SK-N-SH (cell line): Measurements from ENCODE around the gene USP19. TPM values are rescaled to one million over a fixed set of nuclear protein-coding genes. Genes with fewer than 3 reads are reported as not detected.

Source experiments
- CTCF ChIA-PET: fragments of 300-600, 350-600 bp; formaldehyde crosslinking; extraction: SDS; loops from one replicate; lab custom pipeline; 2021; lab: Yijun Ruan, JAX
- POLR2A ChIA-PET: fragments of 350-600 bp; sonication (Branson Sonifier 250); formaldehyde crosslinking; extraction: SDS; loops from one replicate; lab custom pipeline; 2020; ENCODE audit warnings: antibody characterized with exemption, inconsistent platforms; lab: Yijun Ruan, JAX
- DNase-seq: peaks from one replicate; pipeline ENCODE4 v3.0.0; 2012
- H2AFZ ChIP-seq: fragments of 200-600 bp; sonication (generic); 2 replicates; pipeline ENCODE4 v1.8.1; 2016; ENCODE audit warnings: antibody characterized with exemption, mild to moderate bottlenecking, low read depth
- H3F3A ChIP-seq: fragments of 200-600 bp; sonication (generic); replicated peaks from 2 replicates; pipeline ENCODE3; 2016; ENCODE audit warnings: antibody characterized with exemption, mild to moderate bottlenecking; ENCODE audit not compliant: insufficient read depth
- H3K27ac ChIP-seq, 2 experiments: fragments of 200-500 bp in 1 of 2; fragments of 200-600 bp in 1 of 2; sonication (Bioruptor generic) in 1 of 2; sonication (generic), shearing (Covaris generic) in 1 of 2; 2 replicates each; pipeline versions ENCODE4 v1.5.1 to v1.6.1; 2014 to 2016; ENCODE audit warnings: low read depth in 2 of 2, inconsistent platforms in 1 of 2, low read length in 1 of 2, mild to moderate bottlenecking in 1 of 2, mixed read lengths in 1 of 2
- H3K27me3 ChIP-seq: fragments of 200-600 bp; sonication (generic), shearing (Covaris generic); 2 replicates; pipeline ENCODE4 v1.6.1; 2016; ENCODE audit warnings: mixed run types; ENCODE audit not compliant: insufficient read depth
- H3K36me3 ChIP-seq, 2 experiments: fragments of 200-500 bp in 1 of 2; fragments of 200-600 bp in 1 of 2; sonication (Bioruptor generic) in 1 of 2; sonication (generic) in 1 of 2; replicated peaks in 1 of 2; 2 replicates each; pipeline versions ENCODE3 to v1.5.1; 2014 to 2016; ENCODE audit warnings: low read length in 1 of 2, mild to moderate bottlenecking in 1 of 2; ENCODE audit not compliant: insufficient read depth in 2 of 2, control insufficient read depth in 1 of 2
- H3K4me1 ChIP-seq, 2 experiments: fragments of 200-500 bp in 1 of 2; fragments of 200-600 bp in 1 of 2; sonication (Bioruptor generic) in 1 of 2; sonication (generic), shearing (Covaris generic) in 1 of 2; 2 replicates each; pipeline versions ENCODE4 v1.5.1 to v1.6.1; 2014 to 2016; ENCODE audit warnings: low read depth in 1 of 2, low read length in 1 of 2, mixed run types in 1 of 2; ENCODE audit not compliant: insufficient read depth in 2 of 2, control insufficient read depth in 1 of 2
- H3K4me2 ChIP-seq: fragments of 200-600 bp; sonication (generic), shearing (Covaris generic); 2 replicates; pipeline ENCODE4 v1.6.1; 2017; ENCODE audit warnings: mixed run types
- H3K4me3 ChIP-seq, 2 experiments: fragments of 200-500 bp in 1 of 2; fragments of 200-600 bp in 1 of 2; sonication (Bioruptor generic) in 1 of 2; sonication (generic), shearing (Covaris generic) in 1 of 2; 2 replicates each; pipeline versions ENCODE4 v1.5.1 to v1.8.1; 2014 to 2016; ENCODE audit warnings: low read depth in 2 of 2, inconsistent platforms in 1 of 2, low read length in 1 of 2, mild to moderate bottlenecking in 1 of 2, mixed read lengths in 1 of 2, moderate library complexity in 1 of 2
- H3K79me2 ChIP-seq: fragments of 200-600 bp; sonication (generic); 2 replicates; pipeline ENCODE4 v1.8.1; 2017; ENCODE audit warnings: mild to moderate bottlenecking; ENCODE audit not compliant: insufficient read depth
- H3K9ac ChIP-seq: fragments of 200-600 bp; sonication (generic); 2 replicates; pipeline ENCODE4 v1.6.1; 2017; ENCODE audit warnings: mixed run types
- H3K9me2 ChIP-seq: fragments of 200-600 bp; sonication (generic); 2 replicates; pipeline ENCODE4 v1.6.1; 2017; ENCODE audit warnings: mixed run types
- H3K9me3 ChIP-seq: fragments of 200-600 bp; sonication (generic); 2 replicates; pipeline ENCODE4 v1.6.1; 2017; ENCODE audit warnings: mixed run types, mild to moderate bottlenecking, moderate library complexity
- H4K20me1 ChIP-seq: fragments of 200-600 bp; sonication (generic); 2 replicates; pipeline ENCODE4 v1.6.1; 2017; ENCODE audit warnings: mild to moderate bottlenecking, mixed run types; ENCODE audit not compliant: insufficient read depth
- FOSL2 ChIP-seq: IDR thresholded peaks from 2 replicates; pipeline ENCODE4 v1.4.0; 2012; ENCODE audit warnings: low read depth, mild to moderate bottlenecking, moderate library complexity, borderline replicate concordance
- FOXJ3 ChIP-seq: sonication (generic); formaldehyde crosslinking; IDR thresholded peaks from 2 replicates; pipeline ENCODE4 v1.5.1; 2020; ENCODE audit warnings: mild to moderate bottlenecking, missing genetic modification reagents
- FOXM1 ChIP-seq: IDR thresholded peaks from 2 replicates; pipeline ENCODE4 v1.4.0; 2012; ENCODE audit warnings: low read depth, mild to moderate bottlenecking
- JUND ChIP-seq: IDR thresholded peaks from 2 replicates; pipeline ENCODE4 v1.4.0; 2012
- MEF2A ChIP-seq: IDR thresholded peaks from 2 replicates; pipeline ENCODE4 v1.4.0; 2012; ENCODE audit warnings: low read depth, borderline replicate concordance
- MXI1 ChIP-seq: IDR thresholded peaks from 2 replicates; pipeline ENCODE4 v1.6.1; 2012; ENCODE audit warnings: mild to moderate bottlenecking, low read depth, low read length, improper control_type of control experiment
- NFIC ChIP-seq: IDR thresholded peaks from 2 replicates; pipeline ENCODE4 v1.4.0; 2012; ENCODE audit warnings: borderline replicate concordance
- NRF1 ChIP-seq: IDR thresholded peaks from 2 replicates; pipeline ENCODE4 v1.6.1; 2012; ENCODE audit warnings: low read depth, mild to moderate bottlenecking, low read length
- RAD21 ChIP-seq: IDR thresholded peaks from 2 replicates; pipeline ENCODE4 v1.6.1; 2012; ENCODE audit warnings: mild to moderate bottlenecking, low read length
- RCOR1 ChIP-seq: fragments of 150-350 bp; IDR thresholded peaks from 2 replicates; pipeline ENCODE4 v1.6.1; 2017; ENCODE audit warnings: antibody characterized with exemption, low read length
- RFX5 ChIP-seq: IDR thresholded peaks from 2 replicates; pipeline ENCODE4 v1.6.1; 2012; ENCODE audit warnings: mild to moderate bottlenecking, improper control_type of control experiment, low read length
- RXRA ChIP-seq: IDR thresholded peaks from 2 replicates; pipeline ENCODE4 v1.4.0; 2012; ENCODE audit warnings: low read depth, mild to moderate bottlenecking, borderline replicate concordance
- SIN3A ChIP-seq: IDR thresholded peaks from 2 replicates; pipeline ENCODE4 v1.6.1; 2012; ENCODE audit warnings: low read depth, mild to moderate bottlenecking, low read length, moderate library complexity, borderline replicate concordance
- SMC3 ChIP-seq: IDR thresholded peaks from 2 replicates; pipeline ENCODE4 v1.6.1; 2012; ENCODE audit warnings: low read depth, low read length, improper control_type of control experiment
- TAF1 ChIP-seq: IDR thresholded peaks from 2 replicates; pipeline ENCODE4 v1.6.1; 2012; ENCODE audit warnings: low read depth, mild to moderate bottlenecking, low read length, moderate library complexity, borderline replicate concordance
- TCF12 ChIP-seq: IDR thresholded peaks from 2 replicates; pipeline ENCODE4 v1.4.0; 2012
- WGBS: methylation state at CpG from one replicate; pipeline ENCODE4 v1.1.6; 2017; ENCODE audit warnings: low lambda C conversion rate; 5-methylcytosine and 5-hydroxymethylcytosine counted together
- polyA plus RNA-seq, 3 experiments: library from polyadenylated mRNA; depleted of rRNA; stranded (reverse); fragments of >200 nt; gene quantifications; 2 replicates each; pipeline ENCODE4 v1.2.3, GENCODE V29; 2012
- TF ChIP-seq, protein P1 (sequence below): IDR thresholded peaks from 2 replicates; pipeline ENCODE4; 2012
- TF ChIP-seq, protein P2 (sequence below): IDR thresholded peaks from 2 replicates; pipeline ENCODE4 v1.4.0; 2012; ENCODE audit warnings: low read depth
- TF ChIP-seq, protein P3 (sequence below): fragments of 150-350 bp; IDR thresholded peaks from 2 replicates; pipeline ENCODE4 v1.6.1; 2017; ENCODE audit warnings: antibody characterized with exemption, low read length, low read depth, borderline replicate concordance
- TF ChIP-seq, protein P4 (sequence below): IDR thresholded peaks from 2 replicates; pipeline ENCODE4 v1.4.0; 2012; ENCODE audit warnings: low read depth, borderline replicate concordance
- TF ChIP-seq, protein P5 (sequence below): IDR thresholded peaks from 2 replicates; pipeline ENCODE4 v1.6.1; 2012; ENCODE audit warnings: mild to moderate bottlenecking, low read depth, low read length, moderate library complexity

The USP19 gene
- polyA plus RNA-seq, 1 of the 3 experiments (the other 2 are of a cell fraction) = 75.6 TPM

DNA sequence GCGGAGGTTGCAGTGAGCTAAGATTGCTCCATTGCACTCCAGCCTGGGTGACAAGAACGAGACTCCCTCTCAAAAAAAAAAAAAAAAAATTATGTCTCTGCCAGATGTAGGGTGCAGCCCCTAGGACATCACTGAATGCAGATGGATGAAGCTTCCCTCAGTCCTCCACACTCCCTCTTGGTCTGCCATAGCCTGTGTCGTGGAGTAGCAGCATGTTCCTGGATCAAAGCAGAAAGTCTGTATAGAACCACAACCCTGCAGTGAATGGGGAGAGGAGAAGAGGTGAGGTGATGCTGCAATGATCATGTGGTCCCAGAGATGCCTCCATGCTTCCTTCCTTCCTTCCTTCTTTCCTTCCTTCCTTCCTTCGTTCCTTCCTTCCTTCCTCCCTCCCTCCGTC, 27.5 kb upstream of the USP19 start:
- no peak overlapping the region for H3K27ac ChIP-seq
- no peak overlapping the region for H3K9ac ChIP-seq
- no peak for TF ChIP-seq MXI1
- TF ChIP-seq RCOR1 = no peak
- TF ChIP-seq TAF1 = no peak
- TF ChIP-seq NFIC = no peak
- TF ChIP-seq SIN3A = no peak
- TF ChIP-seq, protein P1, sequence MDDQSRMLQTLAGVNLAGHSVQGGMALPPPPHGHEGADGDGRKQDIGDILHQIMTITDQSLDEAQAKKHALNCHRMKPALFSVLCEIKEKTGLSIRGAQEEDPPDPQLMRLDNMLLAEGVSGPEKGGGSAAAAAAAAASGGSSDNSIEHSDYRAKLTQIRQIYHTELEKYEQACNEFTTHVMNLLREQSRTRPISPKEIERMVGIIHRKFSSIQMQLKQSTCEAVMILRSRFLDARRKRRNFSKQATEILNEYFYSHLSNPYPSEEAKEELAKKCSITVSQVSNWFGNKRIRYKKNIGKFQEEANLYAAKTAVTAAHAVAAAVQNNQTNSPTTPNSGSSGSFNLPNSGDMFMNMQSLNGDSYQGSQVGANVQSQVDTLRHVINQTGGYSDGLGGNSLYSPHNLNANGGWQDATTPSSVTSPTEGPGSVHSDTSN = no peak
- TF ChIP-seq RFX5 = no peak
- TF ChIP-seq, protein P2, sequence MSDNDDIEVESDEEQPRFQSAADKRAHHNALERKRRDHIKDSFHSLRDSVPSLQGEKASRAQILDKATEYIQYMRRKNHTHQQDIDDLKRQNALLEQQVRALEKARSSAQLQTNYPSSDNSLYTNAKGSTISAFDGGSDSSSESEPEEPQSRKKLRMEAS = no peak
- TF ChIP-seq FOXM1 = no peak
- TF ChIP-seq JUND = no peak
- TF ChIP-seq FOSL2 = no peak
- TF ChIP-seq TCF12 = no peak
- no peak for TF ChIP-seq NRF1
- TF ChIP-seq, protein P3, sequence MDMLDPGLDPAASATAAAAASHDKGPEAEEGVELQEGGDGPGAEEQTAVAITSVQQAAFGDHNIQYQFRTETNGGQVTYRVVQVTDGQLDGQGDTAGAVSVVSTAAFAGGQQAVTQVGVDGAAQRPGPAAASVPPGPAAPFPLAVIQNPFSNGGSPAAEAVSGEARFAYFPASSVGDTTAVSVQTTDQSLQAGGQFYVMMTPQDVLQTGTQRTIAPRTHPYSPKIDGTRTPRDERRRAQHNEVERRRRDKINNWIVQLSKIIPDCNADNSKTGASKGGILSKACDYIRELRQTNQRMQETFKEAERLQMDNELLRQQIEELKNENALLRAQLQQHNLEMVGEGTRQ = no peak
- TF ChIP-seq SMC3 = no peak
- TF ChIP-seq, protein P4, sequence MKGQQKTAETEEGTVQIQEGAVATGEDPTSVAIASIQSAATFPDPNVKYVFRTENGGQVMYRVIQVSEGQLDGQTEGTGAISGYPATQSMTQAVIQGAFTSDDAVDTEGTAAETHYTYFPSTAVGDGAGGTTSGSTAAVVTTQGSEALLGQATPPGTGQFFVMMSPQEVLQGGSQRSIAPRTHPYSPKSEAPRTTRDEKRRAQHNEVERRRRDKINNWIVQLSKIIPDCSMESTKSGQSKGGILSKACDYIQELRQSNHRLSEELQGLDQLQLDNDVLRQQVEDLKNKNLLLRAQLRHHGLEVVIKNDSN = no peak
- no peak for TF ChIP-seq RXRA
- no peaks in the 10 kb centered on the region for H3K9me2 ChIP-seq
- no peak overlapping the region for H2AFZ ChIP-seq
- no peak overlapping the region for H3K4me2 ChIP-seq
- no peaks in the 10 kb centered on the region for H3K9me3 ChIP-seq
- ChIA-PET POLR2A (interaction anchor here (0.9 kb wide), 1 partner anchor 14 kb away, joined by 5 read pairs; no protein-coding TSS in a partner anchor), CTCF (interaction anchor here (0.7 kb wide), 1 partner anchor 18 kb away, joined by 3 read pairs; no protein-coding TSS in a partner anchor)
- H3F3A ChIP-seq = no peaks in the 10 kb centered on the region
- no peak for DNase-seq
- no peak overlapping the region for H3K4me3 ChIP-seq
- H3K4me1 ChIP-seq = no peaks in the 10 kb centered on the region
- no peaks in the 10 kb centered on the region for H3K79me2 ChIP-seq
- no peaks in the 10 kb centered on the region for H3K36me3 ChIP-seq
- H4K20me1 ChIP-seq = no peaks in the 10 kb centered on the region
- 51% methylated on average over 5 of the region's 5 CpGs for WGBS
- no peaks in the 10 kb centered on the region for H3K27me3 ChIP-seq

DNA sequence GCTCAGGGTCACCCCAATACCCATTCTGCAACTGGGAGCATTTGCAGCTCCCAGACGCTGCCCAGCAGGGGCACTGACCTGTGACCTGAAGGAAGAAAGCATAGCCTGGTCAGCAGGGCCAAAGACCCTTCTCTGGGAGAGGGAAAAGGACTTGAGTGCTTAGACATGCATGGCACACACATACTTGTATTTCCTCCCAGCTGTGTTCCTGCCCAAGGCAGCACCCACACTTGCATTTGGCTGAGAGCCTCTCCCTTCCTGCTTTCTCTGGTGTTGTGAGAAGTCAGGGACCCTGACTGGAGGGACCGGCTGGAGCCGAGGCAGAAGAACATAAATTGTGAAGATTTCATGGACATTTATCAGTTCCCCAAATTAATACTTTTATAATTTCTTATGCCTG, 19.5 kb upstream of the USP19 start:
- H3K79me2 ChIP-seq = no peaks in the 10 kb centered on the region
- CTCF ChIA-PET = no interaction called here
- H3K4me1 ChIP-seq = no peaks in the 10 kb centered on the region; a peak in 1 of 4 replicates
- no peak for TF ChIP-seq RAD21
- TF ChIP-seq, protein P5, sequence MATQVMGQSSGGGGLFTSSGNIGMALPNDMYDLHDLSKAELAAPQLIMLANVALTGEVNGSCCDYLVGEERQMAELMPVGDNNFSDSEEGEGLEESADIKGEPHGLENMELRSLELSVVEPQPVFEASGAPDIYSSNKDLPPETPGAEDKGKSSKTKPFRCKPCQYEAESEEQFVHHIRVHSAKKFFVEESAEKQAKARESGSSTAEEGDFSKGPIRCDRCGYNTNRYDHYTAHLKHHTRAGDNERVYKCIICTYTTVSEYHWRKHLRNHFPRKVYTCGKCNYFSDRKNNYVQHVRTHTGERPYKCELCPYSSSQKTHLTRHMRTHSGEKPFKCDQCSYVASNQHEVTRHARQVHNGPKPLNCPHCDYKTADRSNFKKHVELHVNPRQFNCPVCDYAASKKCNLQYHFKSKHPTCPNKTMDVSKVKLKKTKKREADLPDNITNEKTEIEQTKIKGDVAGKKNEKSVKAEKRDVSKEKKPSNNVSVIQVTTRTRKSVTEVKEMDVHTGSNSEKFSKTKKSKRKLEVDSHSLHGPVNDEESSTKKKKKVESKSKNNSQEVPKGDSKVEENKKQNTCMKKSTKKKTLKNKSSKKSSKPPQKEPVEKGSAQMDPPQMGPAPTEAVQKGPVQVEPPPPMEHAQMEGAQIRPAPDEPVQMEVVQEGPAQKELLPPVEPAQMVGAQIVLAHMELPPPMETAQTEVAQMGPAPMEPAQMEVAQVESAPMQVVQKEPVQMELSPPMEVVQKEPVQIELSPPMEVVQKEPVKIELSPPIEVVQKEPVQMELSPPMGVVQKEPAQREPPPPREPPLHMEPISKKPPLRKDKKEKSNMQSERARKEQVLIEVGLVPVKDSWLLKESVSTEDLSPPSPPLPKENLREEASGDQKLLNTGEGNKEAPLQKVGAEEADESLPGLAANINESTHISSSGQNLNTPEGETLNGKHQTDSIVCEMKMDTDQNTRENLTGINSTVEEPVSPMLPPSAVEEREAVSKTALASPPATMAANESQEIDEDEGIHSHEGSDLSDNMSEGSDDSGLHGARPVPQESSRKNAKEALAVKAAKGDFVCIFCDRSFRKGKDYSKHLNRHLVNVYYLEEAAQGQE = no peak
- TF ChIP-seq MEF2A = no peak
- no peak for TF ChIP-seq FOXJ3 (CRISPR knock-in tag)
- TF ChIP-seq, all 33 proteins: peak for 0
- 8% methylated on average over 3 of the region's 3 CpGs for WGBS
- Histone ChIP-seq H4K20me1 (no peaks in the 10 kb centered on the region), H3K9me3 (no peaks in the 10 kb centered on the region), H3K27me3 (no peaks in the 10 kb centered on the region), H3K36me3 (no peaks in the 10 kb centered on the region), H3F3A (no peaks in the 10 kb centered on the region), H3K27ac (no peak overlapping the region), H3K9me2 (no peaks in the 10 kb centered on the region), H3K4me2 (no peak overlapping the region), H3K4me3 (no peak overlapping the region), H3K9ac (no peak overlapping the region), H2AFZ (no peak overlapping the region)
- POLR2A ChIA-PET = no interaction called here
- no peak for DNase-seq
